ENCODE results near the gene CRYL1.

The CRYL1 gene

DNA sequence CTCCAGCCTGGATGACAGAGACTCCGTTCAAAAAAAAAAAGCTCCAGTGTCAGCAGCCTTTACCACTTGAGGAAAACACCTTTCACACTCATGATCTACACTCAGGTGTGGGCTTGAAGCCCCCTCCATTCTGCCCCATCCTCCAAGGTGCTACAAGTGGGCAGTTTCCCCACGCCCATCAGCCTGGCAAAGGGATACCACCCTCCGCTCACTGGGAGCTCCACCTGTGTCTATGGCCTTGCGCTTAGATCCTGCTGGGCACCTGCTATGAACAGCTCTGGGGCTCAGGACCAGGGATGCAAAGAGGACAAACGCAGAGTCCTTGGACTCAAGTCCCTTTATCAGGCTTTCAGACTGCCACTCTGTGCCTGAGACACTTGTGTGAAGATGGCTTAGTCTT lies 127.8 kb downstream of the CRYL1 start:
- no peak for TF ChIP-seq CTCF (IDR thresholded peaks at IDR 0.05; ENCODE audit: low read length, missing control alignments)
- no peak overlapping the region for H3K4me3 ChIP-seq (replicated peaks; ENCODE audit: low read depth, low read length)
- DNase-seq (ENCODE audit: low read depth): no peak

- no peak for DNase-seq (ENCODE audit: low read depth)
- no peak for TF ChIP-seq CTCF (IDR thresholded peaks at IDR 0.05; ENCODE audit: low read length, missing control alignments)
- no peak overlapping the region for H3K4me3 ChIP-seq (replicated peaks; ENCODE audit: low read depth, low read length)
Observed at GRCh38 chr13:20395061-20395916, 130.4 kb downstream of the CRYL1 start.

DNA sequence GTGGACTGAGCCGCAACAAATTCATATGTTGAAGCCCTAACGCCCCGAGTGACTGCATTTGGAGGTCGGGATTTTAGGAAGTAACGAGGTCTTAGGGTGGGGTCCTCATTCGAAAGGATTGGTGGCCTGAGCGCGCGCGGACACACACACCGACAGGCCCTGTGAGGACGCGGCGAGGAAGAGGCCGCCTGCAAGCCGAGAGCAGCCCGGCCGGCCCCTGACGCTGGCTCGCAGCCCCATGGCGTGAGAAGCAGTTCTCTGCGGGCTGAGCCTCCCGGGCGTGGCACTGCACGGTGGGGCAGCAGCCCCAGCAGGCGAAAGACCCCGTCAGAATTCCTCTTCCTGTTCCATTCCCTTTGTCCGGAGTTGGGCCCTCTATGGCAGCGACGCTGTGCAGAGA lies 131.2 kb downstream of the CRYL1 start:
- DNase-seq (ENCODE audit: low read depth): no peak
- H3K4me3 ChIP-seq (replicated peaks; ENCODE audit: low read depth, low read length): no peak overlapping the region
- TF ChIP-seq CTCF (IDR thresholded peaks at IDR 0.05; ENCODE audit: low read length, missing control alignments): no peak

- no peak for TF ChIP-seq CTCF (IDR thresholded peaks at IDR 0.05; ENCODE audit: low read length, missing control alignments)
- H3K4me3 ChIP-seq (replicated peaks; ENCODE audit: low read depth, low read length): no peak overlapping the region
- no peak for DNase-seq (ENCODE audit: low read depth)
Observed at GRCh38 chr13:20394169-20394501, 131.5 kb downstream of the CRYL1 start.

GRCh38 chr13:20393273-20394168 lies 132.1 kb downstream of the CRYL1 start:
- H3K4me3 ChIP-seq (replicated peaks; ENCODE audit: low read depth, low read length): no peak overlapping the region
- TF ChIP-seq CTCF (IDR thresholded peaks at IDR 0.05; ENCODE audit: low read length, missing control alignments): no peak
- no peak for DNase-seq (ENCODE audit: low read depth)

- H3K4me3 ChIP-seq (replicated peaks; ENCODE audit: low read depth, low read length): no peak overlapping the region
- DNase-seq (ENCODE audit: low read depth): no peak
- TF ChIP-seq CTCF (IDR thresholded peaks at IDR 0.05; ENCODE audit: low read length, missing control alignments): no peak
Observed at GRCh38 chr13:20392530-20392929, 133.1 kb downstream of the CRYL1 start.

Data from fibroblast of pulmonary artery (primary cell).